ENCODE data around the gene PELI2.
A peak's percentile ranks its signal among the peaks of the same experiment; 100 is the strongest.

PELI2 gene

DNA sequence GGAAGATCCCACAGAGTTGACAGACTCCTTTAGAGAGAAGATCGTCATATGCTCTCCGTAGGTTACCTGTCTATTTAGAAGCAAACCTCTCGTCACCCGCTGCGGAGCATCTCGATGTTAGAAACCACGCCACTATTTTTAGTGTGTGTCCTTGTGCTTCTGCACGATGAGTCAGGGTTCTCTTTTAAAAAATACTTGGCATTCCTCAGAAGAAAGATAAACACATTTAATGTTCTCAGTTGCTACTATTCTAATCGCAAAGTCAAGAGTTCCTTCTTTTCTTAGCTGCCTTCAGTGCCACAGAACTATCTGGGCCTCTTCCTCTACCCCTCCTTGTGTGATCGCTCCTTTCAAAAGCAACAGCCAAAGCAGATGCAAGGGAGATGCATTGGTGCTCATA lies 192.4 kb downstream of the PELI2 start:
- H3K4me3 ChIP-seq (ENCODE audit: control insufficient read depth, low read depth, low read length) = no peak overlapping the region
- TF ChIP-seq, protein P1, sequence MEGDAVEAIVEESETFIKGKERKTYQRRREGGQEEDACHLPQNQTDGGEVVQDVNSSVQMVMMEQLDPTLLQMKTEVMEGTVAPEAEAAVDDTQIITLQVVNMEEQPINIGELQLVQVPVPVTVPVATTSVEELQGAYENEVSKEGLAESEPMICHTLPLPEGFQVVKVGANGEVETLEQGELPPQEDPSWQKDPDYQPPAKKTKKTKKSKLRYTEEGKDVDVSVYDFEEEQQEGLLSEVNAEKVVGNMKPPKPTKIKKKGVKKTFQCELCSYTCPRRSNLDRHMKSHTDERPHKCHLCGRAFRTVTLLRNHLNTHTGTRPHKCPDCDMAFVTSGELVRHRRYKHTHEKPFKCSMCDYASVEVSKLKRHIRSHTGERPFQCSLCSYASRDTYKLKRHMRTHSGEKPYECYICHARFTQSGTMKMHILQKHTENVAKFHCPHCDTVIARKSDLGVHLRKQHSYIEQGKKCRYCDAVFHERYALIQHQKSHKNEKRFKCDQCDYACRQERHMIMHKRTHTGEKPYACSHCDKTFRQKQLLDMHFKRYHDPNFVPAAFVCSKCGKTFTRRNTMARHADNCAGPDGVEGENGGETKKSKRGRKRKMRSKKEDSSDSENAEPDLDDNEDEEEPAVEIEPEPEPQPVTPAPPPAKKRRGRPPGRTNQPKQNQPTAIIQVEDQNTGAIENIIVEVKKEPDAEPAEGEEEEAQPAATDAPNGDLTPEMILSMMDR (conservative IDR thresholded peaks at IDR 0.05; ENCODE audit: control insufficient read depth, insufficient read depth, low read depth, low read length) = no peak
- DNase-seq (ENCODE audit: low read depth) = no peak

DNA sequence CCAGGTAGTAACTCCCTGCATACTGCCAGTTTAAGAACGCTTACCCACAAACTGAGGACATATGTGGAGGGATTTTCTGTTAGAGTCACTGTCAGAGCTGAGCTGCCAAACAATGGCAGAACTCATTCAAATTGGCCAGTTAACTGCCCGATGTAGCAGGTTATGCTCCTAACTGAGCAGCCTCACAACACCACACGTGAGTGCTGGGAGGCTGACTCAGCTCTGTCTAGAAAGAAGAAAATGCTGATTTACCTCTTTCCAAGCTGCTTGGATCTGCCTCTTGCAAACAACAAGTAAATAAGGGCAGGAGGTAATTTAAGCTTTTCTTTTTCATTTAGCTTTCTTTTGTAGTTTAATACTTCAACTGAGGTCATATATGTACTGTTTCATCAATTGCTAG lies 195.6 kb downstream of the PELI2 start:
- DNase-seq (ENCODE audit: low read depth) = no peak
- H3K4me3 ChIP-seq (ENCODE audit: control insufficient read depth, low read depth, low read length) = no peak overlapping the region
- TF ChIP-seq, protein P1 (conservative IDR thresholded peaks at IDR 0.05; ENCODE audit: control insufficient read depth, insufficient read depth, low read depth, low read length) = no peak

DNA sequence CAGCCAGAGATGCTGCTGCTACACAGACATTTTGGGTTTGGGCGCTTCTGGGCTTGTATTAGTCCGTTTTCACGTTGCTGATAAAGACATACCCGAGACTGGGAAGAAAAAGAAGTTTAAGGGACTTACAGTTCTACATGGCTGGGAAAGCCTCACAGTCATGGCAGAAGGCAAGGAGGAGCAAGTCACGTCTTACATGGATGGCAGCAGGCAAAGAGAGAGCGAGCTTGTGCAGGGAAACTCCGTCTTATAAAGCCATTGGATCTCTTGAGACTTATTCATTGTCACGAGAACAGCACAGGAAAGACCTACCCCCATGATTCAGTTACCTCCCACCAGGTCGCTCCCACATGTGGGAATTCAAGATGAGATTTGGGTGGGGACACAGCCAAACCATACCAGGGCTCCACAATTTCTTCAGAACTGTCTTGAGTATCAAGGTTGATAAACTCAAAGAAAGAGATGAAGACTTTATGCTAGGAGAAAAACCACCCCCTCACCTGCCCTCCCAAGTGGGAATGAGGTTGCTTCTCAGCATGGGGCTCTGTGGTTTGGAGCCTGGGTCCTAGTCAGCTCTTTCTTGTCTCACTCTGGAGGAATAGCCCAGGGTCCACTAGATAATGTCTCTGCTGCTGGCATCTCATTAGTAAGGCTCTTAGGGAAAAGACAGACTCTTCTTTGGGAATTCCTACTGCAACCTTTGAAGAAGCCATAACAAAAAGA lies 200.3 kb downstream of the PELI2 start:
- H3K4me3 ChIP-seq (ENCODE audit: control insufficient read depth, low read depth, low read length) = no peak overlapping the region
- TF ChIP-seq, protein P1 (conservative IDR thresholded peaks at IDR 0.05; ENCODE audit: control insufficient read depth, insufficient read depth, low read depth, low read length) = no peak
- DNase-seq (ENCODE audit: low read depth) = no peak

DNA sequence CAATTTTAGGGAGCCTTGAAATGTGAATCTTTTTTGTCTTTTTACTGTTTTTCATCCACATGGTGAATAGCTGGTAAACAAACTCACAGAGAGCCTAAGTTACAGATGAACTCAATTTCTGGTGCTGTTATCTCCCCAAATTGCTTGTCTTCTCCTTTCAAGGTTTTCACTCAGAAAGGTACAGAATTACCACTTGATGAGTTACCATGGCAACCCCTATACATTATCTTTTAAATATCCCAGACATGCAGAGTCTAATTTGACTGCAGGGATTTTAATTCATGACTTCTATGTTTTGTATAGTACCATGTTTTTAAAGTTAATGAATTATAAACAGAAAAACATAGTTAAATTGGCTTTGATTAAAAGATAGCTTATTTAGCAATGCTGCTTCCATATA lies 203.7 kb downstream of the PELI2 start:
- TF ChIP-seq, protein P1 (conservative IDR thresholded peaks at IDR 0.05; ENCODE audit: control insufficient read depth, insufficient read depth, low read depth, low read length) = no peak
- no peak for DNase-seq (ENCODE audit: low read depth)
- H3K4me3 ChIP-seq (ENCODE audit: control insufficient read depth, low read depth, low read length) = no peak overlapping the region

DNA sequence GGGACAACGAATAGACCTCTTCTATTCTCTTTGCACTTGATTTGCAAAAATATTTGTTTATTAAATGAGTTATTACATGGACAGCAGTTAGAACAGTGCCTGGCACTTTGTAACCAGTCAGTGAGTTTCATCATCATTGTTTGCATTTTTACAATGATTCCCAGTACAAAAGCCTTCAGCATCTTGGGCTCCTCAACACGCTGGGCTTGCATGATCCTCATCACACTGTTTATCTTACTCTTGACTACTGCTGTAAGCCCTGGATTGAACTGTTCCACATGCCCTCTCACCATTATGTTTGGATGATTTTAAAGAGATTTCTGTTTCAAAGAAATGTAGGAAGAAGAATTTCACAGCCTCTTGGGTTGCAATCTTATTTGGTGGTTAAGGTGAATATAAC lies 204.3 kb downstream of the PELI2 start:
- no peak for DNase-seq (ENCODE audit: low read depth)
- no peak overlapping the region for H3K4me3 ChIP-seq (ENCODE audit: control insufficient read depth, low read depth, low read length)
- TF ChIP-seq, protein P1 (conservative IDR thresholded peaks at IDR 0.05; ENCODE audit: control insufficient read depth, insufficient read depth, low read depth, low read length) = no peak

DNA sequence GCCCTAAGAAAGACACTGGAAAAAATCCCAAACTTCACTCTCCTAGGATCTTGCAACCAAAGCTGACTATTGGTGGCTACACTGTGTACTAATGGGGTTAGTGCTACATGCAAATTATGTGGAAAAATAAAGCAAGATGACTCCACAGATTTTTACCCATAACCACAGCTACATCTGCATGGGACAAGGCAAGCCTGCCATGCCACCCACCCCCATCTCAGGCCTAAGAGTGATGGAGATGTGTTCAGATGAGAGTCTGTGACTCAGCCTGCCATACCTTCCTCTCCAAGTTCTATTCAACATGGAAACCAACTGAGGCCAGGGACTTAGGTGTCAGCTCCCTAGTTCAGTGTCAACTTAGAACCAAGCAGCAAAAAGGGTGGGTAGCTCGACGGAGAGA lies 206.2 kb downstream of the PELI2 start:
- peak; percentile 47 for DNase-seq (ENCODE audit: low read depth)
- H3K4me3 ChIP-seq (ENCODE audit: control insufficient read depth, low read depth, low read length) = no peak overlapping the region
- TF ChIP-seq, protein P1 (conservative IDR thresholded peaks at IDR 0.05; ENCODE audit: control insufficient read depth, insufficient read depth, low read depth, low read length) = no peak

All from fibroblast of mammary gland (primary cell).